Adrenal gland (tissue), 12 donors: ENCODE data around the gene CHD1. TPM values are rescaled to one million over a fixed set of nuclear protein-coding genes. Genes with fewer than 3 reads are reported as not detected.

Experiments used
- DNase-seq, 7 donors: peaks; one replicate each; pipeline ENCODE4 v3.0.0-alpha.2; 2019 to 2020
- H3K27ac ChIP-seq, 5 donors: fragments of 200-600 bp; sonication (generic) in 4 of 5; 1 replicate in 3 of 5; 2 replicates in 2 of 5; pipeline versions ENCODE4 v1.5.1 to v1.8.0; 2016 to 2020; ENCODE audit warnings: mild to moderate bottlenecking in 1 of 5
- H3K27me3 ChIP-seq: fragments of 200-600 bp; 2 replicates; pipeline ENCODE4 v1.8.0; 2021
- H3K36me3 ChIP-seq, 2 donors: fragments of 200-600 bp; replicated peaks in 1 of 2; 1 replicate in 1 of 2; 2 replicates in 1 of 2; pipeline versions ENCODE4 v1.5.1 to v1.8.0; 2018 to 2022
- H3K4me1 ChIP-seq, 2 donors: fragments of 200-600 bp; replicated peaks in 1 of 2; 1 replicate in 1 of 2; 2 replicates in 1 of 2; pipeline versions ENCODE4 v1.5.1 to v1.8.0; 2018 to 2021
- H3K4me3 ChIP-seq, 4 donors: fragments of 200-600 bp; sonication (generic) in 3 of 4; one replicate each; pipeline ENCODE4 v1.5.1; 2016 to 2018
- H3K9me3 ChIP-seq, 3 donors: fragments of 200-600 bp; sonication (generic) in 1 of 3; replicated peaks in 1 of 3; 1 replicate in 2 of 3; 2 replicates in 1 of 3; pipeline versions ENCODE4 v1.5.1 to v1.8.0; 2016 to 2021
- POLR2A ChIP-seq, 2 donors: fragments of 450-650 bp; IDR thresholded peaks; one replicate each; pipeline ENCODE4 v1.6.1; 2017; ENCODE audit warnings: antibody characterized with exemption in 2 of 2, mild to moderate bottlenecking in 2 of 2, moderate library complexity in 1 of 2
- WGBS, 4 donors: extraction: QIAGEN DNeasy Blood & Tissue Kit in 2 of 4; methylation state at CpG; one replicate each; pipeline versions ENCODE4 v1.1.5 to v1.1.7; 2013 to 2017; 5-methylcytosine and 5-hydroxymethylcytosine counted together
- intact Hi-C, 2 donors: fragments of 100-400 bp; cut with DNase I; formaldehyde crosslinking; loops; one replicate each; pipeline versions ENCODE4 v1.14.1 to v1.15.0; 2022 to 2023
- polyA plus RNA-seq, 3 donors: library from polyadenylated mRNA; stranded (reverse); fragments of 200-250 nt in 2 of 3; fragments of 350-450 nt in 1 of 3; fragmentation: Illumina TruSeq in 1 of 3; extraction: RNeasy Lipid Tissue Mini Kit (QIAGEN cat#74804) in 1 of 3; gene quantifications; one replicate each; pipeline ENCODE4 v1.2.3, GENCODE V29; 2013 to 2014
- total RNA-seq, 9 donors: library from RNA; depleted of rRNA in 4 of 9; stranded (reverse); fragments of >200 nt in 4 of 9; fragments of 120-200 nt in 1 of 9; fragmentation: NEBNext Ultra II Directional in 1 of 9; extraction: Animal tissue kit (Norgen Biotek cat#: 25700) in 1 of 9; gene quantifications; one replicate each; pipeline versions ENCODE4 v1.1.0 to v1.2.4, GENCODE V29; 2013 to 2023
- TF ChIP-seq, protein P1 (sequence below), 6 experiments: fragments of 450-650 bp in 4 of 6; fragments of 200-600 bp in 2 of 6; sonication (generic) in 1 of 6; IDR thresholded peaks; 1 replicate in 5 of 6; 2 replicates in 1 of 6; pipeline versions ENCODE4 v1.5.1 to v1.8.0; 2016 to 2021; ENCODE audit warnings: antibody characterized with exemption in 6 of 6, mild to moderate bottlenecking in 2 of 6, moderate library complexity in 1 of 6
- donor health status: healthy with polysubstance abuse.
- donor health status: Bipolar disorder and iron deficiency.
- donor health status: DM: yes; HTN: yes; CAD: no.
- donor health status: DM: no; HTN: no; CAD: no.
- donor health status: DM: no; HTN: no; CAD: no.
- donor health status: DM: yes; HTN: yes; CAD: no.

CHD1 gene
- total and polyA plus RNA-seq, 12 donors = 16.0 to 64.9 (median 27.9) TPM

DNA sequence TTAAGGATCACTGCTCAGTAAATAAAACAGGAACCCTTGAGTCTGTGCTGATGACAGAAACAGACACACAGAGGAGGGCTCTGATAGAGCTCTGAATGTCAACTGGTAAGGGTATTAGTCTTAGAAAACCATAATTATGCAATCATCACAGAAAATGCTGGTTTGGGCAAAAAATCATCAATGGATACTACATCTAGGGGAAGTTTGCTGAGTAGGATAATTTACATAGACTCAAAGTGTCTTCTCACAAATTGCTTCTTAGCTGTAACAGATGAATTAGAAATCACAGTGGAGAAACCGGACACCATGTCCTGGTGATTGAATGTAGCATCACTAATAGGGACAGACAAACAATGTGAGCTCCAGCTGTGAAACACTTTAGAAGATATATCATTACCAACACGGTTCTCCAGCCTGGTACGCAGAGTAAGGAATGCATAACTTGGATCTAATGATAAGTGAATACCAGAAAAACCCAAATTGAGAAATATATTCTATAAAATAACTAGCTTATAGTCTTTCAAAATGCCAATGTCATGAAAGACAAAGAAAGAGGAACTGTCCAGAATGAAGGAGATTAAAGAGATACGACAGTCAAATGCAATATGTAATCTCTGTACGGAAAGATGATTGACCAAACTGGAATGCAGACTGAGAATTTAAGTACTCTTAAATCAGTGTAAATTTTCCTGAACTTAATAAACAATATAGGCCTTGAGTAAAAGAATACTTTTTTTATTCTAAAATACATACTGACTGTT, 17.3 kb downstream of the CHD1 start:
- DNase-seq = no peak
- Histone ChIP-seq H3K27me3 (no peaks in the 10 kb centered on the region), H3K27ac (no peak overlapping the region), H3K4me3 (no peak overlapping the region), H3K36me3 (no peaks in the 10 kb centered on the region), H3K4me1 (peaks cover 0 to 14% of the 10 kb centered on the region in 2 donors), H3K9me3 (no peaks in the 10 kb centered on the region)
- intact Hi-C loops = no loop called here
- 73 to 86% (median 84%) methylated on average over 5 of the region's 5 CpGs for WGBS, 4 donors
- TF ChIP-seq, protein P1, sequence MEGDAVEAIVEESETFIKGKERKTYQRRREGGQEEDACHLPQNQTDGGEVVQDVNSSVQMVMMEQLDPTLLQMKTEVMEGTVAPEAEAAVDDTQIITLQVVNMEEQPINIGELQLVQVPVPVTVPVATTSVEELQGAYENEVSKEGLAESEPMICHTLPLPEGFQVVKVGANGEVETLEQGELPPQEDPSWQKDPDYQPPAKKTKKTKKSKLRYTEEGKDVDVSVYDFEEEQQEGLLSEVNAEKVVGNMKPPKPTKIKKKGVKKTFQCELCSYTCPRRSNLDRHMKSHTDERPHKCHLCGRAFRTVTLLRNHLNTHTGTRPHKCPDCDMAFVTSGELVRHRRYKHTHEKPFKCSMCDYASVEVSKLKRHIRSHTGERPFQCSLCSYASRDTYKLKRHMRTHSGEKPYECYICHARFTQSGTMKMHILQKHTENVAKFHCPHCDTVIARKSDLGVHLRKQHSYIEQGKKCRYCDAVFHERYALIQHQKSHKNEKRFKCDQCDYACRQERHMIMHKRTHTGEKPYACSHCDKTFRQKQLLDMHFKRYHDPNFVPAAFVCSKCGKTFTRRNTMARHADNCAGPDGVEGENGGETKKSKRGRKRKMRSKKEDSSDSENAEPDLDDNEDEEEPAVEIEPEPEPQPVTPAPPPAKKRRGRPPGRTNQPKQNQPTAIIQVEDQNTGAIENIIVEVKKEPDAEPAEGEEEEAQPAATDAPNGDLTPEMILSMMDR (IDR thresholded peaks at IDR 0.05) = no peak
- no peak for TF ChIP-seq POLR2A (IDR thresholded peaks at IDR 0.05)

DNA sequence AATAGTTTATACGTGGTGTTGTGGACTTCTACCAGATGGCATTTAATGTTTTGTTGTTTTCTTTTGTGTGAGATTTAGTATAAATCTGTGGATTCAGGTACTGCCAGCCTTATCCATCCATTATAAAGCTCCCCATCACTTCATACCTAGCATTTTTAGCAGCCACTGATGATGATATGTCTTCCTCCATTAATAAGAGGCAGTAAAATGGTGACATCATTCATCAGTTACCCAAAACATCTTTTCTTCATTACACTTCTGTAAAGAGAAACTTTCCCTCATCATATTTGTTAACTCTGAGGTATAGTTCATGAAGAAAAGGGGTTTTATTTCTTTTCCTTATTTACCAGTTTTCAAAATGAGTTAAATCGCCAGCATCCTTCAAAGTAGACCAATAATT, 19.4 kb downstream of the CHD1 start:
- DNase-seq = no peak
- no peaks in the 10 kb centered on the region for H3K9me3 ChIP-seq
- peaks cover 0 to 8% of the 10 kb centered on the region in 2 donors for H3K4me1 ChIP-seq
- 85 to 95% (median 93%) methylated on average over 2 of the region's 2 CpGs for WGBS, 4 donors
- intact Hi-C loops = loop anchor here (5.0 to 10.0 kb wide), 2 partner anchors 123 to 125 kb away; no protein-coding TSS in a partner anchor
- H3K36me3 ChIP-seq = no peaks in the 10 kb centered on the region
- H3K27ac ChIP-seq = no peak overlapping the region
- no peak overlapping the region for H3K4me3 ChIP-seq
- TF ChIP-seq POLR2A (IDR thresholded peaks at IDR 0.05) = no peak
- TF ChIP-seq, protein P1 (IDR thresholded peaks at IDR 0.05) = no peak
- H3K27me3 ChIP-seq = no peaks in the 10 kb centered on the region

DNA sequence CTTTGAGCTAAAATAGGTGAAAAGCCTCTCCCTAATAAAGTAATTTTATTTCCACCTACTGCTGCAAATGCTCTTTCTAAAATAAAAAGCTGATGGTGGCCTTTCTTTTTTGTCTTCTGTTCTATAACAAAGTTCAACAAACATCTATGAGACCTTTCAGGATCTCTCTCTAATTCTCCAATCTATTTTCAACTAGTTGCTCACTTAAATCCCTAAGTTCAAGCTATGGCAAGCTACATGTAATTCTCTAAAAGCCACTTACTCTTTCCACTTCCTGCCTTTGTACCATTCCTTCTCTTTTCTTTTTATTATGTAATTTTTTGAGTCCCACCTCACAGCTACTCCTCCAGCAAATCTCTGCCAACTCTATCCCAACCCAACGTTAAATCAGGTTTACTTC, 20.9 kb downstream of the CHD1 start:
- intact Hi-C loops = loop anchor here (5.0 to 10.0 kb wide), 2 partner anchors 124 to 127 kb away; no protein-coding TSS in a partner anchor
- DNase-seq = no peak
- Histone ChIP-seq H3K4me3 (no peak overlapping the region), H3K36me3 (no peaks in the 10 kb centered on the region), H3K4me1 (peaks cover 0 to 8% of the 10 kb centered on the region in 2 donors), H3K9me3 (no peaks in the 10 kb centered on the region), H3K27ac (no peak overlapping the region), H3K27me3 (no peaks in the 10 kb centered on the region)
- WGBS, 4 donors = 65 to 77% (median 75%) methylated on average over 1 of the region's 1 CpG
- TF ChIP-seq POLR2A (IDR thresholded peaks at IDR 0.05) = no peak
- TF ChIP-seq, protein P1 (IDR thresholded peaks at IDR 0.05) = no peak

DNA sequence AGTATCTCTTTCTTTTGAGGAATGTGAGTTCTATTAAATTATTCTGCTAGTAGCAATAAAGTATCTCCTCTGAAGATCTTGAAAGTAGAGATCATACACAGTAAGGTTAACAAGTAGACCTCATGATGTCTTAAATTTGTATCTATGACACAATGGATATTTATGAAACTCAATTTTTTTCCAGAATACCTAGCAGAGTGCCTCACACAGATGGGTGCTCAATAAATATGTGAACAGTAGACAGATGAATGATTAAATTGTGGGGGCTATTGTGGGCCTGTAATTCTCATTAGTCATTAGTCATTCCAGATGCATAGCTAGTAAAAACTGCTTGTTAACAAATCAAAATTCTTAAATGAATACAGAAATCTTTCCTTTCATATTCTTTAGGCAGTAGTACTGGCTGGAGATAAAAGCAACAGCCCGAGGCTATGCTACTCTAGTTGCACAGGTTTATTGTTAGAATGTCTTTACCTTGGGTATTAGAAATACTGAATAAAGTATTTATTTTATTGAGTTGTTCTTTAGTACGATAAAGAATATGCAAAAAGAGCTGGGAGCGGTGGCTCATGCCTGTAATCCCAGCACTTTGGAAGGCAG, 22.0 kb downstream of the CHD1 start:
- H3K27me3 ChIP-seq = no peaks in the 10 kb centered on the region
- no peaks in the 10 kb centered on the region for H3K9me3 ChIP-seq
- H3K36me3 ChIP-seq = peaks cover 0 to 7% of the 10 kb centered on the region in 2 donors
- intact Hi-C loops = loop anchor here (5.0 to 10.0 kb wide), 2 partner anchors 125 to 128 kb away; no protein-coding TSS in a partner anchor
- TF ChIP-seq, protein P1 (IDR thresholded peaks at IDR 0.05) = no peak
- TF ChIP-seq POLR2A (IDR thresholded peaks at IDR 0.05) = no peak
- 82 to 91% (median 86%) methylated on average over 3 of the region's 3 CpGs for WGBS, 4 donors
- no peak overlapping the region for H3K27ac ChIP-seq
- H3K4me3 ChIP-seq = no peak overlapping the region
- H3K4me1 ChIP-seq = peaks cover 0 to 13% of the 10 kb centered on the region in 2 donors
- no peak for DNase-seq
